Stimulated activated CD8-positive, alpha-beta memory T cell treated with anti-CD3 and anti-CD28 coated beads, Interleukin-12 subunit alpha, Interleukin-12 subunit beta, amount 100 ng/mL, for 1 hour (primary cell): ENCODE data around the gene COMMD4.

ENCODE experiments used
- DNase-seq: peaks from one replicate; pipeline ENCODE4 v3.0.0-alpha.2; 2020; ENCODE audit warnings: low read depth

The COMMD4 gene

DNA sequence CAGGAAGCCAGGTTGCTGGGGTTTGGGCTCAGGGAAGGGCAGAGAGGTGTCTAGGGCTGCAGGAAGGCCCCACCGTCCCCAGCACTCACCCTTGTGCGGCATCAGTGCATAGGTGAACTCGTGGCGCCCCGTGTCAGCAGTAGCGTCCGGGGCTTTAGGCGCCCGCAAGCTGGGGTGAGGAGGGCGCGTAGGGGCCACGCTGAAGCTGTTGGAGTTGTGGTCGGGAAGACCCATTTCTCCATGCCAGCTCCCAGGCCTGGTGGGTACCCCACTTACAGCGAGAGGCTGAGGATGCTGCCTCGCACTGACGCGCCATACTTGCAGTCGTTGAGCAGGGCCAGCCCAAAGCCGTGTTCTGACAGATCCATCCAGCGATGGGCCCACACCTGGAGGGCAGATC is 20.7 kb downstream of the COMMD4 start:
- no peak for DNase-seq

DNA sequence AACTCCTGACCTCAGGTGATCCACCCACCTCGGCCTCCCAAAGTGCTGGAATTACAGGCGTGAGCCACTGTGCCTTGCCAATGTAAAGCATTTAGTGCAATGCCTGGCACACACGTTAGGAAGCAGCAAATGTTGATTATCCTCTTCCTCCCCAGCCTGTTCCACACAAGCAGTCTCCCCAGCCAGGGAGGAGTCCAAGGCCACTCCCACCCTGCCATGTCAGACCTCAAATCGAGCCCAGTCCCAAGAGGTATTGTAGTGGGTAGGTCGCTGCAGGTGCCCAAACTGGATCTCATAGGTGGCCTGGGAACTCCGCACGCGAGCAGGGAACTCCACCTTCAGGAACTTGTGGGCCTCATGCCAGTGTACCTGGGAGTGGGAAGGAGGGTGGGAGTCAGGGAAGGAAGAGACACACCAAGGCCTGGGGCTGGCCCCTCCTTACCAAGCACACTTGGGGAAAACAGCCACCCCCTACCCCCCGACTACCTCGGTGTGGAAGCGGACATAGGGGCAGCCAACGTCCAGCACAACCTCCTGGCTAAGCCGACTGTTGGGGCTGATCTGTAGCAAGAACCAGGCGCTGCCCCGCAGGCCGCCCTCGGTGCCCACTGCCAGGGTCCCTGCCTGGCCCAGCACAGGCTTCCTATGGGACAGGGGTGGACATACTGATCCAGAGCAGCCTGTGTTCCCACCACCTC is 22.3 kb downstream of the COMMD4 start:
- DNase-seq = no peak

DNA sequence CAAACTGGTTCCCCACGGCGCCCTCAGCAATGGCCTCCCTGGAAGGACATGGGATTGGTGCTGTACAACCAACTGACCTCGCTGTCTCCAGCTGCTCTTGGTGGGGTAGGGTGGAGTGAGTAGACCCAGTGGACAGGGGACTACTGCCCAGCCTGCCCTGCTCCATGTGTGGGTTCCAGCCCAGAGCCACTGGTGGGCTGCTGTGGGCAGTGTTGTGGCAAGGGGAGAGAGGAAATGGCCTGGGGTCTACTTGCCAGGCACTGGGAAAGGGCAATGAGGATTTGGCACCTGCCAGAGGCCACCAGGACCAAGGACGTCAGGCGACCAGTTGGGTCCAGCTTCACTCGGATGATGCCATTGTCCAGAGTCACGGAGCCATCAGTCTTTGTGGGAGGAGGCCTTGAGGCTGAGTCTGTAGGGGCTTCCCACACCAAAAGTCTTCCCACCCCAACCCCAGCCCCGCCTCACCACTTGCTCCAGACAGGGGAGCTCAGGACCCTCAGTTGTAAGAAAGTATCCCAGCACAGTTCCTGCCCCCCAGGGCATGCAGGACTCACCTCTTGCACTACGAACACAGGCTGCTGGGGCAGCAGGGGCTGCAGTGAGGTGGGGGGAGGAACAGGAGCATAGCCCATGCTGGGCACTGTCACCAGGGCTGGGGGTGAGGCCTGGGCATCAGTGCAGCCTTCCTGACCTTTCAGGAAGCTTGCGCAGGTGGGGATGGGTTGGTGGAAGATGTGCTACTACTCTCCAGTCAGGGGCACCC is 23.1 kb downstream of the COMMD4 start:
- DNase-seq = no peak

DNA sequence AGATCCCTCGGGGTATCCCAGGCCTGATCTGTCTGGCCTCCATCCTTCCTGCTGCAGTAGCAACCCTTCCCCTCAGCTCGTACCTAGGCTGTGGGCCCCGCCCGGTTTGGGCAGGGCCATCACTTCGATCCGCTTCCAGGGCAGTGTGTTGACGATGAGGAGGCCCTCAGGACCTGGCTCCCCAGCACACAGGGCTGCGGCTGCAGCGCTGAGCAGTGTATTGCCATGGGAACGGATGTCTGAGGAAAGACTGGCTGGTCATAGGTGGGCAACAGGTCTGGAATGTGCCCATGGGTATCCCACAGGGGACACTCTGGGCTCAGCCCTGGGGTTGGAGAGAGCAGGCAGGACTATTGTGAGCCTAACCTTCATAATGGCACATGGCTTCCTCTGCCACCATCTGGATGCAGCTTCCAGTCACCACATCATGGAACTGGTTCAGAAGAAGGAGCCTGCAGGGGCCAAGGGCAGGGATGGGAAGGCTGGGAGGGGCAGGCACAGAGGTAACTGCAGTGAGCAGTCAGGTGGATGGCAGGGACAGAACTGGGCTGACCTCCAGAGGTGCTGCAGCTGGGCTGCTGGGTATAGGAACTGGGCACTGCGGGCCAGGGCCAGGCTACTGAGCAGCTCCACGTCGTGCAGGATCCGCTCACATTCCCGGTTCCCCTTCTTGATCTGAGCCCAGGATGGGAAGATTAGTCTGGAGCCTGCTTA is 23.8 kb downstream of the COMMD4 start:
- DNase-seq = no peak

DNA sequence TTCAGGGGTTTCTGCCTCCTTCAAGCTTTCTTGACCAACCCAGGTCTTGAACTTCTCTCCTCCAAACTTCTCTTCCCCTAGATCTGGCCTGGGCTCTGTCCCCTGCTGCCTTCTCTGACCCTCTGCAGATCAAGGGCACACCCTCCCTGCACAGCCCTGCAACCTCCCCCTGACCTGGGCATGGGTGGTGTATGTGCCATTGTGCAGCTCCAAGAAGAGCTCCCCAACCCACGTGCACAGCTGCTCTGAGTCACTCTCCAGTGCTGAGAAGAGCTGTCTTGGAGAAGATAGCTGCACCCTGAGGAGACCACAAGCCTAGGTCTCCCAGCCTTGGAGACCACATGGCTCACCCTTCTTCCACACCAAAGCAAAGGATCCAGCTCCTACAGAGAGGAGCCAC is 24.5 kb downstream of the COMMD4 start:
- DNase-seq = no peak

DNA sequence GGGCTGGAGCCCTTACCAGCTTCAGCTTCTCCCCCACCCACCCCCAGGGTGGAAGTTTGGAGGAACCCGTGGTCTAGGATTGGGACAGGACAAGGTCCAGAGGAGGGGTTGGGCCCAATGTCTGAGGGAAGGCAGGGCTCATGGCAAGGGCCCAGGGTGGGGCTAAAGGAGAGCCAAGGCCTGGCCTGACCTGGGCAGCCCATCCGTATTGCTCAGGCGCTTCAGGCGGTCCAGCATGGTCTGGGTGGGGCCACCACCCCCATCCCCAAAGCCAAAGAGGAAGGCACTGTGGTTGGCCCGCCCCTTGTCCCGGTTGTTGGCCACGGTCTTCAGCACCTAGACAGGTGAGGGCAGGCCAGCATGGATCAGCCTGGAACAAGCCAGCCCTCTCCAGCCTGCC is 25.0 kb downstream of the COMMD4 start:
- DNase-seq = no peak

DNA sequence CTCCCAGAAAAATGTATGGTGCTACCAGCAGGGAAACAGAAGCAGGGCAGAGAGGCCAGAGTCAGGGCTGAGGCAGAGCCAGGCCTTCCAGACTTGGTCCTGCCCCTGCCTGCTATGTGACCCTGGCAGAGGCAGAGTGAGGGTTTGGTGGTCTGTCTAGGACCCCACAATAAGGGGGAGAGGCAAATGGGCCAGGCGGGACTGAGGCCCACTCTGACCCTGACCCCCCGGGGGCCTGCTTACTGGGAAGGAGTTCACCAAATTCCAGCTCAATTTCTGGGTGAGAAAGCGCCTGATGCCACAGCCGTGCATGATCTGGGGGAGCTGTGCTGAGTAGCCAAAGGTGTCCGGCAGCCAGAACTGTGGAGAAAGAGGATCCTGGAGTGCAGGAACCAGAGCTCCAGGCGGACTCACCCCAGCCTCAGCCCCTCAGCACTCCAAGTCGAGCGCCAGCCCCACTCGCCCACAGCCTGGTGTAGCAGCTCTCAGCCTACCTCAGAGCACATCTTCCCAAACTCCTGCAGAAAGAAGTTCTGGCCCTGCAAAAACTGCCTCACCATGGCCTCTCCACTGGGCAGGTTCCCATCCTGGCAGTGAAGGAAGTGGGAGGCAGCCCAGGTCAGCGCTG is 25.6 kb downstream of the COMMD4 start:
- no peak for DNase-seq

DNA sequence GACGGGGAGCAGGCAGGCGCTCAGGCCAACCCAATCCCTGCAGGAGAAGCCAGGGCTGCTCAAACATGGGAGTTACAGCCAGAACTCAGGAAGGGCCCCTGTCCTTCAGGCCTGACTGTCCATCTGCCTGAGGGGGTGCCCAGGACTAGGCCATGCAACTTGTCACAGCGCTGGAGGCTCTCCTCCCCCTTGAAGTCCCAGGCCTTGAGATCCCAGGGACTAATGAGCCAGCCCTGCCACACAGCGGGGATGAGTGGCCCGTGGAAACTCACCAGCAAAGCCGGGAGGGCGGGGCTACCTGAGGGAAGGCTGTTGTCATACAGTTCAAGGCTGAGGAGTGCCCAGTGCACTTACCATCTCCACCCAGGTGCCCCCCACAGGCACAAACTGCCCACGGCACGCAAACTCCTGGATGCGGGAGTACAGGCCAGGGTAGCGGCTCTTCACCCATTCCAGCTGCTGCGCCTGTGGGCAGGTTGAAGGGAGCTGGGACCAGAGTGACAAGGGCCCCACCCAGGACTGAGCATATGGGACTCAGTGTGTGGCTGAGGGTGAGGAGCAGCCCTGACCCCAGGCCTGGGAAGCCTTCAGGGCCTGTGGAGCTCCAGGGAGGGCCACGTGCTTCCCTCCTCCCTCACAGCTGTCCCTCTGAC is 26.3 kb downstream of the COMMD4 start:
- no peak for DNase-seq

DNA sequence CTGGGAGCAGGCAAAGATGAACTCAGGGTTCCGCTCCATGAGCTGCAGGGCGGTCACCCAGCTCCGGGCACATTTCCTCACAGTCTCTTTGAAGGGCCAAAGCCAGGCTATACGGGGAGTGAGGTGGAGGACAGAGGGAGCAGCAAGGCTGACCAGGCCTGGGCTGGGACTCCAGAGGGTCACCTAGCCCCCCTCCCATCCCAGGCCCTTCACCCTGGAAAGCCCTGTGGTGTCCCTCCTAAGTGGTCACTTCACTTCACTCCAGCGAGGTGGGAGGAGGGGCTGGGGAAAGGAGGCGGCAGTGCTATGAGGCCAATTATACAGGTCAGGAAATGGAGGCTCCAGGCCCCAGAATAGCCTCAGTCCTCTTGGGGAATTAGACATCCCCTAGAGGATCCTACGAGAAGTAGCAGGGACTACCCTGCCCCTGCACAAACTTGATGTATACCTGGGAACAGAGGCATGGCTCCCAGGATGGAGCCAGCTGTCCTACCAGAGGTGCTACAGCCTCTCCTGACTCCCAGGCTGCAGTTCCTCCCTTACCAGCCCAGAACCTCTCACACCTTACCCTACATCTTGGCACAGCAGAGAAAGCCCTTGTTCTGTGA is 26.9 kb downstream of the COMMD4 start:
- no peak for DNase-seq

DNA sequence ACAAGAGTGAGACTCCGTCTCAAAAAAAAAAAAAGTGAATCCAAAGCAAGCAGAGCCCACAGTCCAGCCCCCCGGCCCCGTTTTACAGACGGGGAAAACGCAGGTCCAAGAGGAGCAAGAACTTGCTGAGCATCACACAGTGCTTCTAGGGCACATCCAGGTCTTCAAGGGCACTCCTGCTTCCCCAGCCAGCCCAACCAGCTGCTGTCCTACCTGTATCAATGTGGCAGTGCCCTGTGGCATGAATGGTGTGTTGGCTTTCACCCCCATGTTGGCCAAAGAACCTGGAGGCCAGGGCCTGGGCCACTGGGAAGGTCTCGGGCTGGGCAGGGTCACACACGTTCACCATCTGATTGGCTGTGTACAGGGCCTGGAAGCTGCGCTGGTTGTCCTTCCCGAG is 27.9 kb downstream of the COMMD4 start:
- DNase-seq = no peak

DNA sequence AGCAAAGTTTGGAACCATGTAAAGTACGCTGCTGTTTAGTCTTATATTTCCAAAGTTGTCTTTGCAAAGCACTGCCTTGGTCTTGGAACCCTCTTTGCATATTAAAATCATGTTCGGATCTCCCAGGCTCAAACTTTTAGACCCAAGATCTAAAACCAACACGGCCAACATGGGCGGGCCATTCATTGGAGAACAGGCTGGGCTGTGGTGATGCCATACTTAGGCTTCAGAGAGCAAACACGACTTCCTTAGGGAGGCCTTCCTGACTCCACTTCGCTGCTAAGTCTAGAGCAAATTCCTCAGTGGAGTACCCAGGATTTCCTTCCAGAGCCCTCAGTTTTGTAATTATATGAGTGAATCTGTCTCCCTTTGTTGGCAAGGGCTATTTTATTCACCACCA is 29.0 kb downstream of the COMMD4 start:
- no peak for DNase-seq

DNA sequence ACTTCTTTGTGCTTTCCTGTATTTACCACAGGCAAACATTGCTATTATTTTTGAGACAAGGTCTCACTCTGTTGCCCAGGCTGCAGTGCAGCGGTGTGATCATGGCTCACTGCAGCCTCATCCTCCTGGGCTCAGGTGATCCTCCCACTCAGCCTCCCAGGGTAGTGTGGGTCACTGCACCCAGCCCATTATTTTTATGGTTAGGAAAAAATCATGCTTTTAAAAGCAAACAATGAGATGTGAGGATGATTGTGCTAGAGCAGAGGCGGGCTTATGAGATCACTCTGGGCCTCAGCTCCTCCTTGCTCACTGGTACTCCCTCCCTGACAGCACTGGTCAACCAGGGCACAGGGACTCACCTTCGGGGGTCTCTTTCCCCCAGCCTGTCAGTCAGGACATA is 30.3 kb downstream of the COMMD4 start:
- DNase-seq = no peak

DNA sequence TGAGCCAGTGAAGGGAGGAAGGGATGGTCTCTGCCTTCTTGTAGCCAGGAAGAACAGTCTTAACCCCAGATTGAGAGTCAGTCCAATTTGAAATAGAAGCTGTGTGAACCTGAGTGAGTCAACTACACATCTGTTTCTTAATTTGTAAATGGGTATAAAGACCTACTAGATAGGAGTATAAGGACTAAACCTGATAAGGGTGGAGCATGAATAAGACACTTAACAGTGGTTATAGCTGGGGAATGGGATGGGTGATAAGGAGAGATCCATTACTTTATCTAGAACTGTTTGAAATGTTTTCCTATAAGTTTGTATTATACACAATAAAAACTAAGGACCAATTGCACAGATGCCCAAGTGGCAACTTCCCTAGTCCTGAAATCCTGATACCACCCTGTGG is 31.1 kb downstream of the COMMD4 start:
- no peak for DNase-seq

DNA sequence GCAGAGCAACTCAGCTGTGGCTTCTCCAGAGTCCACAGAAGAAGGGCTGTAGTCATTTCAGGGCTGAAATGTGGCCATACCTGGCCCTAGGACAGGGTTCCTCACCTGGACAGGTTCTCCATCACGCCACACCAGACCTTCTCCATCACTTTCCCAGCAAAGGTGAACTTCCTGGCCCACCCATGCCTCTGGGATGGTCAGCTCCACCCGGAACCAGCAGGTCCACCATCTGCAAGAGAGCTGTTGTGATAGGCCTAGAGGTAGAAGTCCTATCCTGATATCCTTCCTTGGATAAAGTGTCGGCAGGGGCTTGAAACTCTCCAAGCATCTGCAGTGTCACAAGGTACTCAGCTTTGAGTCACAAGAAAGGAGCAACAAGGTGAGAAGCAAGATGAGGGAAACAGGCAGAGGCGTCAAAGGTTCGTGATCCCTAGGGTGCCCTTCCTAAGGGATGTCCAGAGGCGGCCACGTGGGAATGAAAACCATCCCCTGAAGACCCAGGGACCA is 31.6 kb downstream of the COMMD4 start:
- no peak for DNase-seq

DNA sequence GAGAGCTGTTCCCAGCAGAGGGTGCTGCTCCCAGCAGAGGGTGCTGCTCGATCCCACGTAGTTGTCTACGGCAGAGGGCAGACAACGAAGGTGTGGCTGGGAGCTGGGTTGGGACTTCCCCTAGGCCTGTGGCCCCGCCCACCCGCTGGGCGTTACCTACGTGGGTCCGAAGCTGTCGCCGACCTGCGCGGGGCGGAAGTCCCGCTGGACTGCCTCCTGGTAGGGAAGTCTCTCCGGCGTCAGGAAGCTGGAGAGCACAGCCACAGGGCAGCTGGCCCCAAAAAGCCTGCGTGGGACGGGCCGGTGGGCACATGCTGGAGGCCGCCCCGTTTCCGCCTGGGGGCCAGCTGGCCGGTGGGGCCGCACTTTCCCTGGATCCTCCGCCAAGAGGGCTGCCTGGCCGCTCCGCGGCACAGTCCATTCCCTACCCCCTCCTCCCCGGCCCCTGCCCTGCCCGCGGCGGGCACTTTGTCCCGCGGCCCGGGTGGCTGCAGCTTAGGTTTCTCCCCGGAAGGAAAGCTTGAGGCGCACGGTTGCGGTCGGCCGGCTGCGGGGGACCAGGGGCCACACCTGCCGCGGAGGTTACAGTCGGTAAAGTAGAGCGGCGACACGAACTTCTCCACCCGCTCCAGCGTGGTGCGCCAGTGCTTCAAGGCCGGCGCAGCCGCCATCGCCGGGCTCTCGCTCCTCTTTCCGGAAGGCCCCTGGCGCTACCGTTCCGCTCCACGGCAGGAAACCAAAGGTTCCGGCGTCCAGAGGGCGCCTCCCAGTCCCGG is 32.2 kb downstream of the COMMD4 start, which contains the start of gene MAN2C1:
Gene MAN2C1 (minus strand): TSS at position 695 of the 776 bp plus-strand sequence. CDS start 24 bp downstream, at position 671.
- peak; percentile 83 for DNase-seq

DNA sequence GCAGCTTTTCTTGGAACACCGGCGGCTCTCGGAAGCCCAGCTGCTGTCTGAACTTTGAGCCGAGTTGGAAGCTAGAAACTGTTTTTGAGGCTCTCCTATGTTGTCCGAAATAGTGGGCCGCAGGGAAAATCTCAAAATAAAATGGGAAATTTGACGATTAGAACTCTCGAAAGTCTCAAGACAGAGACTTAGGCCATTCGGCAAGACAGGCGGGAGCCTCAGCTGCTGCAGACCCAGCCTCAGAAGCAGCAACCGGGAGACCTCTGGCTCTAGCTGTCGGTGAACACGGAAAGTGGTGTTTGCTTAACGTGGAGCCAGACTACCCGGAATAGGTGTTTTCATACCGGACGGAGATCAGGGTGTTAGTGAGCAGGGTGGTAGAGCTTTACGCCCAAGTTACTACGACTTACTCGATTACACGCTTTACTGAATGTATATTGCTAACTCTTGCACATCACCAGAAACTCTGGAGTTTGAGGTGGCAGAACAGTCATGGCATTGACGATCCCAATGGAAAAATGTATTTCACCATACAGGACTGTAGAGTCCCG is 32.9 kb downstream of the COMMD4 start:
- DNase-seq = no peak

DNA sequence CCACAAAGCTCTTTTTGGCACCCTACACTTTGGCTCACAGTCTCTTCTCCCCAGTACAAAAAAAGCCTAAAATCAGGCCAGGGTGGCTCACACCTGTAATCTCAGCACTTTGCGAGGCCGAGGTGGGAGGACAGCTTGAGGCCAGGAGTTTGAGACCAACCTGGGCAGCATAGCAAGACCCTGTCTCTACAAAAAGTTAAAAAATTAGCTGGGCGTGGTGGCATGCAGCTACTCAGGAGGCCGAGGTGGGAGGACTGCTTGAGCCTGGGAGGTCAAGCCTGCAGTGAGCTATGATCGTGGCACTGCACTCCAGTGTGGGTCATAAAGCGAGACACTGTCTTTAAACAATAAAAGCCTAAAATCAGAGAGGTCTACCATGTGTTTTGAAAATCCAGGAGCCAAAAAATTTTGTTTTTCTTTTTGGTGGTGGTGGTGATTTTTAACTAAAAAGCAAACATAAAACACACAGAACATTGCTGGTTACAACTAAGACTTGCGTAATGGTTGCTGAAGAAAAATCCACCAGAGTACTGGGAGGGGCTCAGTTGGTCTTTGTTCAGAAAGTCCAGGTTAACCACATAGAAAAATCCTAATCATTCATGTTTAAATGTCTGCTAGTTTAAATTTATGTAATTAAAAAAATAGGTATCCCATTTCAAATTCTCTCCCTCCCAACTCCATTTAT is 34.2 kb downstream of the COMMD4 start:
- no peak for DNase-seq

DNA sequence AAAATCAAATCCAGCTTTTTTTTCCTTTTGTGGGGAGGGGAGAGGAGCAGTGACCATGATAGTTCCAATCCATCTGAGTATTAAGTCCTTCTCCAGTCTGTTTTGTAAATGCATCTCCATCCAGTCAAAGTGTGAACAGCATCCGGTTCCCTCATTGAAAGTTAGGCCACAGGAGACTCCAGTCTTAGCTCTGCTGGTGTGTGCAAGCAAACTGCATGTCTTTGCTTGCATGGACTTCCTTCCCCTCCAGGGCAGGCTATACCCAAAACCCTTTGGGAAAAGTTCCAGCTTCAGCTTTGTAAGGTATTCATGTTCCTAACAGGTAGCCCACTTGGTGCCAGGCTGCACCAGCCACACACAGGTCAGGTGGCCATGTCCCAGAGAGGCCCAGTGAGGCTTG is 35.6 kb downstream of the COMMD4 start:
- no peak for DNase-seq

DNA sequence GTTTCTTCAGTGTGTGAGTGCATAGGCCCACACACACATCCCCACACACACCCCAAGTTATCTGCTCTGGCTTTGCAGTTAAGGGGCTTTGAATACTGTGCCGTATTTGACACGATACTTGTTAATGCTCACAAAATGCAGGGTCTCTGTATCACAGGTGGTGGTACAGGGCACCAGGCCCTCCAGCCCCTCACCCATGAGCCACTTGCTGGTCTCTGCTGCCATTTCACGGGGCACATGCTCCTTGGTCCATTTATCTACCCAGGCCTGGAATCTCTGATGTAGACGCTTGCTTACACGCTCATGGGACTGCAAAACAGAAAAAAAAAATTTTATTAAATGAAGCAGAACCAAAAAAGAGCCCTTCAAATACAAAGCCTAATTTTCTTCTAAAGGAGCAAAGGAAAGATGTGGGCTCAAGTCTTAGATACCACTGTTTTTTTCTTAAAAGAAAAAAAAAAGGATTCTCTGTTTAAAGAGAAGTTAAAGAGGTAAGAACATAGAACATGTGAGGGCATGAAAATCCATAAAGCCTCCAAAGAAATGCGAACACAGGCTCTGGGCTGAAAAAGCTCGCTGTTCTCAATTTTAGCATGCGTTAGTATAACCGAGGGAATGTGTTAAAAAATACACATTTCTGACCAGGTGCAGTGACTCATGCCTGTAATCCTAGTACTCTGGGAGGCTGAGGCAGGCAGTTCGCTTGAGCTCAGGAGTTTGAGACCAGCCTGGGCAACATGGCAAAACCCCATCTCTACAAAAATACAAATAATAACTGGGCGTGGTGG is 36.2 kb downstream of the COMMD4 start:
- DNase-seq = no peak
